ENCODE measurements around the gene GPR161.

GPR161 gene

GRCh38 chr1:168121401-168122011, 15.2 kb downstream of the GPR161 start:
- POLR2A ChIA-PET: no interaction called here
- CTCF ChIA-PET: interaction anchor here (1.8 to 3.1 kb wide), 3 partner anchors 23 to 38 kb away, joined by 8 to 12 read pairs (median 11); no protein-coding TSS in a partner anchor

DNA sequence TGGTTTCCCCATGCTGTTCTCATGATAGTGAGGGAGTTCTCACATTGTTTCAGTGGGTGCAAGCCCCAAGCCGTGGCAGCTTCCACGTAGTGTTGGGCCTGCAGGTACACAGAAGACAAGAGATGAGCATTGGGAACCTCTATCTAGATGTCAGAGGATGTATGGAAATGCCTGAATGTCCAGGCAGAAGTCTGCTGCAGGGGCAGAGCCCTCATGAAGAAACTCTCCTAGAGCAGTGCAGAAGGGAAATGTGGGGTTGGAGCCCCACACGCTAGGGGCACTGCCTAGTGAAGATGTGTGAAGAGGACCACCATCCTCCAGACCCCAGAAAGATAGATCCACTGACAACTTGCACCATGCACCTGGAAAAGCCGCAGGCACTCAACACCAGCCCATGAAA, 17.0 kb downstream of the GPR161 start:
- CTCF ChIA-PET: interaction anchor here (3.1 kb wide), 1 partner anchor 37 kb away, joined by 12 read pairs; no protein-coding TSS in a partner anchor
- H3K4me3 ChIP-seq (ENCODE audit: low read depth, low read length): no peak overlapping the region
- no peak for DNase-seq (ENCODE audit: low read depth, low spot score)
- POLR2A ChIA-PET: no interaction called here
- no peak for TF ChIP-seq CTCF (IDR thresholded peaks at IDR 0.05; ENCODE audit: insufficient read depth, low read length, missing control alignments)

More at GRCh38 chr1:168121401-168122011, 15.2 kb downstream of the GPR161 start:
- no peak overlapping the region for H3K4me3 ChIP-seq (ENCODE audit: low read depth, low read length)
- TF ChIP-seq CTCF (IDR thresholded peaks at IDR 0.05; ENCODE audit: insufficient read depth, low read length, missing control alignments): no peak
- DNase-seq (ENCODE audit: low read depth, low spot score): peak; percentile 75

DNA sequence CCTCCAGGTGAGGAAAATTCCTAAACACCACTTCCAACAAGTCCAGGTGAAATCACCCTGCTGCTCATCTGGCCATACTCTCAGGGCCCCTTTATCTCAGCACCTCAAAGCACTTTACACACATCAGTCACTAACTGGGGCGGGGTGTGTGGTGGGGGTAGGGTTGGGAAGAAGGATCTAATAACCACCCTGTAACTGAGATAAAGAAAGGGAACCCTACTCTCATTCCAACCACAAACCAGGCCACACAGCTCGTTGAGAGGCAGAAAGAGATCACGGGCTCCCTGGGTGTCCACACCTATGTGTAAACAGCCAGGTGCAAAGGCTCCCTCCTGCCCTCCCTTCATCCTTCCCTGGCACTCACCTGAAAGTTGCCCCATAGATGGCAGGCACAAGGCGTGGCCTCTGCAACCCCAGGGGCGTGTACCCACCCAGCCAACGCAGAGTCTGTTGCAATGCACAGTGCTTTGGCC, 20.4 kb downstream of the GPR161 start:
- POLR2A ChIA-PET: no interaction called here
- CTCF ChIA-PET: interaction anchor here (0.7 to 2.4 kb wide), 8 partner anchors 9 to 402 kb away, joined by 3 to 7 read pairs (median 4); no protein-coding TSS in a partner anchor

GRCh38 chr1:168114845-168115244, 21.9 kb downstream of the GPR161 start:
- POLR2A ChIA-PET: no interaction called here
- no peak for TF ChIP-seq CTCF (IDR thresholded peaks at IDR 0.05; ENCODE audit: insufficient read depth, low read length, missing control alignments)
- no peak for DNase-seq (ENCODE audit: low read depth, low spot score)
- CTCF ChIA-PET: interaction anchor here (2.4 kb wide), 1 partner anchor 12 kb away, joined by 6 read pairs; no protein-coding TSS in a partner anchor
- no peak overlapping the region for H3K4me3 ChIP-seq (ENCODE audit: low read depth, low read length)

More for the DNA sequence above, 20.4 kb downstream of the GPR161 start:
- no peak for DNase-seq (ENCODE audit: low read depth, low spot score)
- no peak overlapping the region for H3K4me3 ChIP-seq (ENCODE audit: low read depth, low read length)
- TF ChIP-seq CTCF (IDR thresholded peaks at IDR 0.05; ENCODE audit: insufficient read depth, low read length, missing control alignments): no peak

GRCh38 chr1:168112673-168113305, 23.9 kb downstream of the GPR161 start:
- no peak for TF ChIP-seq CTCF (IDR thresholded peaks at IDR 0.05; ENCODE audit: insufficient read depth, low read length, missing control alignments)
- H3K4me3 ChIP-seq (ENCODE audit: low read depth, low read length): no peak overlapping the region
- DNase-seq (ENCODE audit: low read depth, low spot score): peak; percentile 55
- POLR2A ChIA-PET: no interaction called here
- CTCF ChIA-PET: interaction anchor here (0.9 to 1.3 kb wide), 3 partner anchors 11 to 30 kb away, joined by 3 to 4 read pairs (median 3); no protein-coding TSS in a partner anchor

DNA sequence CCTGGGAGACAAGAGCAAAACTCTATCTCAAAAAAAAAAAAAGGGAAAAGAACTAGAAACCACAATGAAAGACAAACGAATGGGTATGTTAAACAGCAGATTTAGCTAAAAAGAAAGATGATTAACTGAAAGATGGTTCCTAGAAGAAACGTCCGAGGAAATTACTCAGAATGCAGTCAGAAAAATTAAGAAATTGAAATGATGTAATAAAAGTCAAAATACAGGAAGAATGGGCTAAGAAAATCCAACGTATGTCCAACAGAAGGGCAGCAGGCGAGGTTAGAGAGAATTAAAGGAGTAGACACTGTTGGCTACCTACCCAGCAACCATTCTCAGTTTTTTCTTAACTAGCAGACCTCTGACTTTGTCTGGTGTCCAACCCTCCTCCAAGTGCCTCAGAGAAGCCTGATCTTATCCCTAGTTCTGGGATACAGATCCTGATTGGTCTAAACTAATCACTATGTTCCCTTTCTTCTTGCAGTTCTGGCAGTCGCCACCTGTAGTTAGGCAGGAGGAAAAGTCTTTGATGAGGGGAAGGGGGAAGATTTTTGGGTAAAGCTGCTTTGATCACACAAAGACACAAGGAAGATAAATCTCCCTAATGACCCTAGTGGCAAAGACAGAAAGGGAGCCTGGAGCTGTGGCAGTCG, 25.7 kb downstream of the GPR161 start:
- no peak for TF ChIP-seq CTCF (IDR thresholded peaks at IDR 0.05; ENCODE audit: insufficient read depth, low read length, missing control alignments)
- H3K4me3 ChIP-seq (ENCODE audit: low read depth, low read length): no peak overlapping the region
- ChIA-PET POLR2A (no interaction called here), CTCF (interaction anchor here (0.7 to 3.4 kb wide), 4 partner anchors 18 to 255 kb away, joined by 3 to 25 read pairs (median 6); no protein-coding TSS in a partner anchor)
- no peak for DNase-seq (ENCODE audit: low read depth, low spot score)
